Endothelial cell of umbilical vein (primary cell): Measurements from ENCODE around the gene IER3.

Experiments
- POLR2AphosphoS5 ChIP-seq: IDR thresholded peaks from 2 replicates; pipeline ENCODE4 v1.6.1; 2012; ENCODE audit warnings: low read depth, mild to moderate bottlenecking, control low read depth, low read length, moderate library complexity; ENCODE audit not compliant: insufficient read depth
- TF ChIP-seq, protein P1 (sequence below), 2 donors: IDR thresholded peaks; 1 replicate in 1 of 2; 2 replicates in 1 of 2; pipeline ENCODE4 v1.5.1; 2011; ENCODE audit warnings: low read length in 2 of 2, mild to moderate bottlenecking in 2 of 2, moderate library complexity in 2 of 2, control low read depth in 1 of 2, inconsistent platforms in 1 of 2, low read depth in 1 of 2; ENCODE audit not compliant: insufficient read depth in 1 of 2; ENCODE audit errors: extremely low read depth in 1 of 2

DNA sequence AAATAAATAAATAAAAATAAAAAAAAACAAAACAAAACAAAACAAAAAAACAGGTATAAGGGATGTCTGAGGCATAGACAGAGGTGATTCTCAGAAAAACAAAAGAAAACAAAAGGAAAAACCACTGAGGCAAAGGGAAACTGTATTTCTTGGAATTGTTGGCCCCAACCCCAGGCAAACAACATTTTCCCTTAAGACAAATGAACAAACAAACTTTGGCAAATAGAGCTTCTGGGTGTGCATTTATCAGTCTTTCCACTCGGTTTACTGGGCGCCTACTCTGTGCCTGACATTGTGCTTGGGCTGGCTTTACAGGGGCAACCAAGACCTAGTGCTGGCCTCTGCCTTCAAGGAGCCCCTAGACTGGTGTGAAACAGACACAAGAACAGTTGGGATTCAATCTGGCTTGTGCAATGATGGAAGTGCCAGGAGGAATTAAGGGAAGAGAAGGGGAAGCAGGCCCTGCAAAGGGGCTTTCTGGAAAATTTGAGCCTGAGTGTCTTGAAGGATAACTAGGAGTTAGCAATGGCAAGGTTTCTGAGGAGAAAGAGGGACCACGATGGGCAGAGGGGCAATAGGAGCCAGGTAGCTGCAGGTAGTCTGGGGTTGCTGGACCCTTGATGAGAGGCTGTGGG is 33.8 kb upstream of the IER3 start:
- no peak for TF ChIP-seq POLR2AphosphoS5
- TF ChIP-seq, protein P1, sequence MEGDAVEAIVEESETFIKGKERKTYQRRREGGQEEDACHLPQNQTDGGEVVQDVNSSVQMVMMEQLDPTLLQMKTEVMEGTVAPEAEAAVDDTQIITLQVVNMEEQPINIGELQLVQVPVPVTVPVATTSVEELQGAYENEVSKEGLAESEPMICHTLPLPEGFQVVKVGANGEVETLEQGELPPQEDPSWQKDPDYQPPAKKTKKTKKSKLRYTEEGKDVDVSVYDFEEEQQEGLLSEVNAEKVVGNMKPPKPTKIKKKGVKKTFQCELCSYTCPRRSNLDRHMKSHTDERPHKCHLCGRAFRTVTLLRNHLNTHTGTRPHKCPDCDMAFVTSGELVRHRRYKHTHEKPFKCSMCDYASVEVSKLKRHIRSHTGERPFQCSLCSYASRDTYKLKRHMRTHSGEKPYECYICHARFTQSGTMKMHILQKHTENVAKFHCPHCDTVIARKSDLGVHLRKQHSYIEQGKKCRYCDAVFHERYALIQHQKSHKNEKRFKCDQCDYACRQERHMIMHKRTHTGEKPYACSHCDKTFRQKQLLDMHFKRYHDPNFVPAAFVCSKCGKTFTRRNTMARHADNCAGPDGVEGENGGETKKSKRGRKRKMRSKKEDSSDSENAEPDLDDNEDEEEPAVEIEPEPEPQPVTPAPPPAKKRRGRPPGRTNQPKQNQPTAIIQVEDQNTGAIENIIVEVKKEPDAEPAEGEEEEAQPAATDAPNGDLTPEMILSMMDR (IDR thresholded peaks at IDR 0.05; ENCODE audit: extremely low read depth in 1 of 2, insufficient read depth in 1 of 2, low read depth in 1 of 2, low read length in 2 of 2) = no peak
